ENCODE results near the gene SIGLEC7.

SIGLEC7 gene

GRCh38 chr19:51142119-51142518, at the start of gene SIGLEC7:
SIGLEC7 (plus strand) TSS chr19:51142301; CDS start chr19:51142370, 69 bp downstream.
- peaks cover 100% of the 10 kb centered on the region for H3K4me1 Mint-ChIP-seq (ENCODE audit: low read depth)
- intact Hi-C loops (cut with micrococcal nuclease) = no loop called here
- H3K27me3 Mint-ChIP-seq = no peaks in the 10 kb centered on the region
- peak within 1 kb of the TSS; percentile 98 for H3K27ac Mint-ChIP-seq
- no peaks in the 10 kb centered on the region for H3K9me3 Mint-ChIP-seq
- peak within 1 kb of the TSS; percentile 74 for H3K4me3 Mint-ChIP-seq
- H3K36me3 Mint-ChIP-seq (ENCODE audit: low read depth) = peaks cover 51% of the 10 kb centered on the region

DNA sequence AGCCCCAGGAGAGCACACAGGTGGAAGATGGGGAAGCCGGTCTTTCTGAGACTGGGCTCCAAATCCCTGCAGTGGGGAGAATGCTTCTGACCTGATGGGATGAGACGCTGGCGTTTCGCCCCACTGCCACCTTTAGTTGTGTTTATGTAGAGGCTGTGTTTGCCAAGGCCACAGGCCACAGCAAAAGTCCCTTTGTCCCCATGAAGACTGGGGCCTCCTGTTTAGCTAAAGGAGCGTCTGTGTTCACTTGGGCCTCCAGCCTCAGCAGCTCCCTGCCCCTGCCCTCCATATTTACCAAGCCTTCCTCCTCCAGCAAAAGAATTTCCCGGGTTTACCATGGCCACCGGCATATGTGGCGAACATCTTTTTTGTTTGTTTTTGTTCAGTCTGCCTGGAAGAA, 49.0 kb upstream of the SIGLEC7 start:
- H3K4me1 Mint-ChIP-seq (ENCODE audit: low read depth) = peaks cover 20% of the 10 kb centered on the region
- no peaks in the 10 kb centered on the region for H3K9me3 Mint-ChIP-seq
- H3K4me3 Mint-ChIP-seq = no peak overlapping the region
- H3K27me3 Mint-ChIP-seq = peaks cover 8% of the 10 kb centered on the region
- peaks cover 15% of the 10 kb centered on the region for H3K36me3 Mint-ChIP-seq (ENCODE audit: low read depth)
- H3K27ac Mint-ChIP-seq = no peak overlapping the region
- intact Hi-C loops (cut with micrococcal nuclease) = no loop called here

DNA sequence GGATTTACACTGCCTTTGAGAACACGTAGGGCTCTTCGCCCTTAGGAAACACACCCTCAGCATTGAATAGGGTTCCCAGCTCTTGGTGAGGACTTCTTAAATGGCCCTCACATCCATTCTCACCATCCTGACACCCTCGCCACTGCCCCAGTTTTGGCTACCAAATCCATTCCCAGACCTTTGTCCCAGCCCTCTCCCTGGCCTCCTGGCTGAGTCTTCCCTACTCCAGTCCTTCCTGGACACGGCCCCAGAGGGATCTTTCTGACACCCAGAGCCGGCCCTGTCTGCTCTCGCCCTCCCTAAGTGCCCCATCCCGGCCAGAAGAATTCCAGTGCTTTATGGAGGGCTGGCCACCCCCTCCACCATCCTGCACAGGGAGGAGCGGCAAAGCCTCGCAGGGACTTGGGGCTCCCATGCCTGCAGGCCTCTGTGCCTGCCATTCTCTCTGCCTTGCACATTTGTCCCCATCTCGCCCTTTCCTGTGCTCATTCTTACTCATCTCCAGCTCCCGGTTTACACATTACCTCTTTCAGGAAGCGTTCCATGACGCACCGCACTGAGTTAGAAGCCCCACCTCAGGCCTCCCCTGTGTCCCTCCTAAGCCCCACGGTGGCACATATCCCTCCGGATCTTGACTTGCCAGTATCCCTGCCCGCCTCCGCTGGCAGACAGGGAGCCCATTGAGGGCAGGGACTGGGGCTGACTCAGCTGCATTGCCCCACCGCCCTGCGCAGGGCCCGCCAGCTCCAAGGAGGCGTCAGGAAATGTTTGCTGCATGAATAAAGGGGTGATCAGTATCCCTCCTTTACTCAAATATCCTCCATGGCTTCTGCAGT, 48.4 kb upstream of the SIGLEC7 start:
- peaks cover 22% of the 10 kb centered on the region for H3K36me3 Mint-ChIP-seq (ENCODE audit: low read depth)
- peaks cover 20% of the 10 kb centered on the region for H3K4me1 Mint-ChIP-seq (ENCODE audit: low read depth)
- H3K9me3 Mint-ChIP-seq = no peaks in the 10 kb centered on the region
- intact Hi-C loops (cut with micrococcal nuclease) = loop anchor here (2.0 kb wide), 2 partner anchors 73 to 163 kb away; no protein-coding TSS in a partner anchor
- peaks cover 8% of the 10 kb centered on the region for H3K27me3 Mint-ChIP-seq
- H3K27ac Mint-ChIP-seq = peak overlapping the region; percentile 16
- no peak overlapping the region for H3K4me3 Mint-ChIP-seq

DNA sequence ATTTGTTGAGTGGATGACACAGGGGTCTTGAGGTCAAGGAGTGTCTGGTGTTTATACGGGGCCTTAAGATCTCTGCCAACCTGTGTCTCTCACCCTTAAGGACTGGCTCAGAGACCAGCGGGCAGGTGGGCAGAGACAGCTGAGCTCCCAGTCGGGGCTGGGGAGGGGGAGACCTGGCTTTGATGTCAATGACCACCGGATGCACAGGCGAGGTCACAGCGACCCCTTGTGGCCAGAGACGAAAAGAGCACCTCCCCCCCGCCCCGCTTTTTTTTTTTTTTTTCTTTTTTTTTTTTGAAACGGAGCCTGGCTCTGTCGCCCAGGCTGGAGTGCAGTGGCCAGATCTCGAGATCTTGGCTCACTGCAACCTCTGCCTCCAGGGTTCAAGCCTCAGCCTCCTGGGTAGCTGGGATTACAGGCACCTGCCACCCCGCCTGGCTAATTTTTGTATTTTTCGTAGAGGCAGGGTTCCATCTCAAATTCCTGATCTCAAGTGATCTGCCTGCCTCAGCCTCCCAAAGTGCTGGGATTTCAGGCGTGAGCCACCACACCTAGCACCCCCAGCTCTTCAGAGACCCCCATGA, 47.3 kb upstream of the SIGLEC7 start:
- peaks cover 6% of the 10 kb centered on the region for H3K27me3 Mint-ChIP-seq
- H3K4me3 Mint-ChIP-seq = no peak overlapping the region
- intact Hi-C loops (cut with micrococcal nuclease) = loop anchor here (2.0 kb wide), 2 partner anchors 74 to 164 kb away; no protein-coding TSS in a partner anchor
- H3K36me3 Mint-ChIP-seq (ENCODE audit: low read depth) = peaks cover 32% of the 10 kb centered on the region
- no peaks in the 10 kb centered on the region for H3K9me3 Mint-ChIP-seq
- peaks cover 29% of the 10 kb centered on the region for H3K4me1 Mint-ChIP-seq (ENCODE audit: low read depth)
- H3K27ac Mint-ChIP-seq = no peak overlapping the region

DNA sequence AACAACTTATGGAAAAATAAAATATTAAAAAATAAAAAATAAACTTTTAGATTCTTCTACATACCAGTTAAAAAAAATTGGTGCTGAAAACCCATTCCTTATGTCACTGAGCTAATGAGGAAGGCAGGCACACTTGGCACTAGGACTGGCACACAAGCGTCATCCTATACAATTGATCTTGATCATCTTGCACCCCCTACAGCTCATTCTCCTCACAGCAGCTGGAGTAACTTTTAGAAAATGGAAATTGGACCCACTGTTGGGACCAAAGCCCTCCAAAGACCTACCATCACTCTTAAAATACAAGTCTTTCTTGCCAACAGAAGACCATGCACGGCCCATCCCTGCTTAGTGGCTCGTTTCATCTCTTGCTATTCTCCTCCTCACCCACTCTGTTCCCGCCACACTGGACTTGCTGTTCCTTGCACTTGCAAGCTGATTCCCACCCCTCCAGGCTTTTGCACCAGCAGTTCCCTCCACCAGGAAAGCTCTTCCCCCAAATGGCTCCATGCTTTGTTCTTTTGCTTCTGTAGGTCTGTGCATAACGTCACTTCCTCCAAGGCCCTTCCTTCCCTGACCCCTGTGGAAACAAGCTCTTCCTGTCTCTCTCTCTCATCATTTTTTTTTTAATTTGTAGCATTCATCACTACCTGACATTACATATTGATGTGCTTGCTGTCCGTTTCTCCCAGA, 45.5 kb upstream of the SIGLEC7 start:
- Mint-ChIP-seq H3K27me3 (peaks cover 3% of the 10 kb centered on the region), H3K27ac (peak overlapping the region; percentile 2), H3K4me1 (ENCODE audit: low read depth) (peaks cover 33% of the 10 kb centered on the region), H3K9me3 (no peaks in the 10 kb centered on the region), H3K36me3 (ENCODE audit: low read depth) (peaks cover 47% of the 10 kb centered on the region), H3K4me3 (no peak overlapping the region)
- intact Hi-C loops (cut with micrococcal nuclease) = no loop called here

GRCh38 chr19:51097166-51097738, 44.8 kb upstream of the SIGLEC7 start:
- Mint-ChIP-seq H3K9me3 (no peaks in the 10 kb centered on the region), H3K27me3 (peaks cover 2% of the 10 kb centered on the region), H3K27ac (peak overlapping the region; percentile 2), H3K4me1 (ENCODE audit: low read depth) (peaks cover 35% of the 10 kb centered on the region), H3K4me3 (no peak overlapping the region), H3K36me3 (ENCODE audit: low read depth) (peaks cover 52% of the 10 kb centered on the region)
- intact Hi-C loops (cut with micrococcal nuclease) = no loop called here

- Mint-ChIP-seq H3K27ac (no peak overlapping the region), H3K4me1 (ENCODE audit: low read depth) (peaks cover 35% of the 10 kb centered on the region), H3K4me3 (peak overlapping the region; percentile 33), H3K27me3 (peaks cover 2% of the 10 kb centered on the region), H3K36me3 (ENCODE audit: low read depth) (peaks cover 57% of the 10 kb centered on the region), H3K9me3 (no peaks in the 10 kb centered on the region)
- intact Hi-C loops (cut with micrococcal nuclease) = no loop called here
Observed at GRCh38 chr19:51097796-51098195, 44.3 kb upstream of the SIGLEC7 start.

GRCh38 chr19:51098365-51099046, 43.6 kb upstream of the SIGLEC7 start:
- intact Hi-C loops (cut with micrococcal nuclease) = no loop called here
- Mint-ChIP-seq H3K27ac (no peak overlapping the region), H3K4me3 (peak overlapping the region; percentile 14), H3K36me3 (ENCODE audit: low read depth) (peaks cover 64% of the 10 kb centered on the region), H3K4me1 (ENCODE audit: low read depth) (peaks cover 38% of the 10 kb centered on the region), H3K9me3 (no peaks in the 10 kb centered on the region), H3K27me3 (peaks cover 2% of the 10 kb centered on the region)

DNA sequence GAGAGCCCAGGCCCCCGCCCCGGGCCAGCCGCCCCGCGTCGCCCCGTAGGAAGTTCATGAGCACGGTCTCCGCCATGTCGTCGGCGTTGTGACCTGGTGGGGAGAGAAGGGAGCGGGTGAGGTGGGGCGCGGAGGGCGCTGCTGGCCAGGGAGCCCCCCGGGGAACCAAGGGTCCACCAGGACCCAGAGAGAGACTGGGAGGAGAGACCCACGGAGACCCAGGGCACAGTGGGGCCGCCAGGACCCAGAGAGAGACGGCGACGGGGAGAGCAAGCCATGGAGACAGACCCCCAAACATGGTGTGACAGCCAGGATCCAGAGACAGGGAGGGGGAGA, 43.1 kb upstream of the SIGLEC7 start:
- Mint-ChIP-seq H3K4me1 (ENCODE audit: low read depth) (peaks cover 43% of the 10 kb centered on the region), H3K27ac (no peak overlapping the region), H3K27me3 (no peaks in the 10 kb centered on the region), H3K9me3 (no peaks in the 10 kb centered on the region), H3K36me3 (ENCODE audit: low read depth) (peaks cover 69% of the 10 kb centered on the region), H3K4me3 (peak overlapping the region; percentile 14)
- intact Hi-C loops (cut with micrococcal nuclease) = no loop called here

GRCh38 chr19:51100601-51101000, 41.5 kb upstream of the SIGLEC7 start:
- no peaks in the 10 kb centered on the region for H3K9me3 Mint-ChIP-seq
- no peaks in the 10 kb centered on the region for H3K27me3 Mint-ChIP-seq
- peaks cover 85% of the 10 kb centered on the region for H3K36me3 Mint-ChIP-seq (ENCODE audit: low read depth)
- intact Hi-C loops (cut with micrococcal nuclease) = no loop called here
- H3K4me3 Mint-ChIP-seq = no peak overlapping the region
- H3K4me1 Mint-ChIP-seq (ENCODE audit: low read depth) = peaks cover 50% of the 10 kb centered on the region
- no peak overlapping the region for H3K27ac Mint-ChIP-seq

DNA sequence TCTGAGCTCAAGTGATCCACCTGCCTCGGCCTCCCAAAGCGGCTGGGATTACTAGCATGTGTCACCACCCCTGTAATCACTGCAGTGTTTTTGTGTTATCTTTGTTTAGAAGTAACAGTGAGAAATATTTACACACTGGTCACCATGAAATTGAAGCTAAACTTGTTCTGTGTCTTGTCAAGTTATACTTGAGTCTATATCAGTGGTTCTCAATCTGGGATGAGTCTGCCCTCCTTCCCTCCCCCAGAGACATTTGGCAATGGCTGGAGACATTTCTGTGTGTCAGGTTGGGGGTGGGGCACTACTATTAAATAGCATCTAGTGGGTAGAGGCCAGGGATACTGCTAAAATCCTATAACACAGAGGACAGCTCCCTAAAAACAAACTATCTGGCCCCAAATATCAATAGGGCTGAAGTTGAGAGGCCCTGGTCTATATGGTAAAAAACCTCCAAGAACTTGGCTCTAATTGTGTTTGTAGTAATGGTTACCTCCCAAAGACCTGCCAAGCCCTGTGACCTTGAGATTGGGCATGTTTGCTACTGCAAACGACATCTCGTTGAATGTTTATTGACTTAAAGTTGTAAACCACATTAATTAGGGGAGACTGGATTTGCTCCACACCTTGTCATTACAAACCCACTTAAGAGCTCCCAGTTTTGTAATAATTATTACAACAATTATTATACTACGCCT, 40.8 kb upstream of the SIGLEC7 start:
- Mint-ChIP-seq H3K4me1 (ENCODE audit: low read depth) (peaks cover 57% of the 10 kb centered on the region), H3K36me3 (ENCODE audit: low read depth) (peaks cover 92% of the 10 kb centered on the region), H3K27ac (no peak overlapping the region), H3K9me3 (no peaks in the 10 kb centered on the region), H3K4me3 (no peak overlapping the region), H3K27me3 (no peaks in the 10 kb centered on the region)
- intact Hi-C loops (cut with micrococcal nuclease) = no loop called here

- Mint-ChIP-seq H3K27ac (no peak overlapping the region), H3K4me1 (ENCODE audit: low read depth) (peaks cover 61% of the 10 kb centered on the region), H3K27me3 (no peaks in the 10 kb centered on the region), H3K36me3 (ENCODE audit: low read depth) (peaks cover 92% of the 10 kb centered on the region), H3K4me3 (no peak overlapping the region), H3K9me3 (no peaks in the 10 kb centered on the region)
- intact Hi-C loops (cut with micrococcal nuclease) = no loop called here
Observed at GRCh38 chr19:51102991-51103390, 39.1 kb upstream of the SIGLEC7 start.

- Mint-ChIP-seq H3K4me3 (no peak overlapping the region), H3K36me3 (ENCODE audit: low read depth) (peaks cover 91% of the 10 kb centered on the region), H3K4me1 (ENCODE audit: low read depth) (peaks cover 60% of the 10 kb centered on the region), H3K27me3 (no peaks in the 10 kb centered on the region), H3K9me3 (no peaks in the 10 kb centered on the region), H3K27ac (no peak overlapping the region)
- intact Hi-C loops (cut with micrococcal nuclease) = no loop called here
Observed at GRCh38 chr19:51103926-51104341, 38.2 kb upstream of the SIGLEC7 start.
